Activated CD8-positive, alpha-beta T cell treated with anti-CD3 and anti-CD28 coated beads for 36 hours (primary cell): Measurements from ENCODE around the gene PMF1. TPM values are rescaled to one million over a fixed set of nuclear protein-coding genes. Genes with fewer than 3 reads are reported as not detected.

Experiments
- ATAC-seq: fragments of 200-7000 bp; cut with Tn5 transposase; one replicate; pipeline ENCODE4 v1.10.0; 2021; ENCODE audit warnings: mild to moderate bottlenecking, moderate library complexity
- CTCF ChIA-PET: fragments of 350-600 bp; sonication (Branson Sonifier 250); formaldehyde crosslinking; loops from one replicate; lab custom pipeline; 2021; ENCODE audit warnings: antibody characterized with exemption; lab: Charles Lee
- POLR2A ChIA-PET: fragments of 350-600 bp; sonication (Branson Sonifier 250); formaldehyde crosslinking; loops from one replicate; lab custom pipeline; 2021; ENCODE audit warnings: antibody characterized with exemption; lab: Charles Lee
- DNase-seq: peaks from one replicate; pipeline ENCODE4 v3.0.0-alpha.2; 2020
- H3K27ac Mint-ChIP-seq: one replicate; pipeline ENCODE4 v1.8.0; 2021; ENCODE audit warnings: mild to moderate bottlenecking, mixed read lengths
- H3K27me3 Mint-ChIP-seq: one replicate; pipeline ENCODE4 v1.8.0; 2021; ENCODE audit warnings: mixed read lengths
- H3K36me3 Mint-ChIP-seq: one replicate; pipeline ENCODE4 v1.8.0; 2021; ENCODE audit warnings: low read depth, mixed read lengths
- H3K4me1 Mint-ChIP-seq: one replicate; pipeline ENCODE4 v1.8.0; 2021; ENCODE audit warnings: low read depth, mixed read lengths
- H3K4me3 Mint-ChIP-seq: one replicate; pipeline ENCODE4 v1.8.0; 2021; ENCODE audit warnings: mild to moderate bottlenecking, moderate library complexity, mixed read lengths
- H3K9me3 Mint-ChIP-seq: one replicate; pipeline ENCODE4 v1.8.0; 2021; ENCODE audit warnings: mixed read lengths
- intact Hi-C: fragments of 100-400 bp; cut with micrococcal nuclease; formaldehyde crosslinking; loops from one replicate; pipeline ENCODE4 v1.10.0; 2022
- total RNA-seq, 2 experiments: library from RNA; stranded (reverse); gene quantifications; one replicate each; pipeline ENCODE4 v1.2.3, GENCODE V29; 2021
- TF ChIP-seq, protein P1 (sequence below): fragments of 200-600 bp; IDR thresholded peaks from one replicate; pipeline ENCODE4 v1.8.0; 2022; ENCODE audit warnings: antibody characterized with exemption, mild to moderate bottlenecking

Gene PMF1
- total RNA-seq, 2 experiments from 2014 or later, result 89.4 to 93.7 TPM

DNA sequence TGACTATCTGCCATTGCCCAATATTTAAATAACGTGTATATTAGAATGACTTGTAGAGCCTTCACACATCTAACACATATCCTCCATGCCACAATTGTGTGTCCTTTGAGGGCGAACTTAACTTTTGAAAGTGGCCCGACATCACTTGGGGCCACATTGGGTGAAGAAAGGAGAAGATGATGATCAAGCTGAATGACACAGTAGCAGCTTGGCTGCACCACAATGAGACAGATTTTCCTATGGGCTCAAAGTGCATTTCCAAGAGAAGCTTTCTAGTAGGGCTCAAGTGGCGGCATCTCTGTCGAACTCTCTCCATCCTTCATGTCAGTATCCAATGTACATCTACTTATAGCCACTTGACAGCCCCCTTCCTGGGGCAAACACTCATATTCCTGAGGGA is 25.4 kb downstream of the PMF1 start:
- Mint-ChIP-seq H3K27ac (no peak overlapping the region), H3K4me1 (peaks cover 3% of the 10 kb centered on the region), H3K4me3 (no peak overlapping the region), H3K36me3 (peaks cover 29% of the 10 kb centered on the region), H3K9me3 (no peaks in the 10 kb centered on the region), H3K27me3 (no peaks in the 10 kb centered on the region)
- ChIA-PET CTCF (interaction anchor here (0.8 to 1.7 kb wide), 3 partner anchors 13 to 109 kb away, joined by 3 to 4 read pairs (median 3); no protein-coding TSS in a partner anchor), POLR2A (interaction anchor here (1.1 kb wide), 2 partner anchors 8 to 11 kb away, joined by 3 read pairs; no protein-coding TSS in a partner anchor)
- intact Hi-C loops, result no loop called here
- no peak for ATAC-seq
- DNase-seq, result no peak
- TF ChIP-seq, protein P1, sequence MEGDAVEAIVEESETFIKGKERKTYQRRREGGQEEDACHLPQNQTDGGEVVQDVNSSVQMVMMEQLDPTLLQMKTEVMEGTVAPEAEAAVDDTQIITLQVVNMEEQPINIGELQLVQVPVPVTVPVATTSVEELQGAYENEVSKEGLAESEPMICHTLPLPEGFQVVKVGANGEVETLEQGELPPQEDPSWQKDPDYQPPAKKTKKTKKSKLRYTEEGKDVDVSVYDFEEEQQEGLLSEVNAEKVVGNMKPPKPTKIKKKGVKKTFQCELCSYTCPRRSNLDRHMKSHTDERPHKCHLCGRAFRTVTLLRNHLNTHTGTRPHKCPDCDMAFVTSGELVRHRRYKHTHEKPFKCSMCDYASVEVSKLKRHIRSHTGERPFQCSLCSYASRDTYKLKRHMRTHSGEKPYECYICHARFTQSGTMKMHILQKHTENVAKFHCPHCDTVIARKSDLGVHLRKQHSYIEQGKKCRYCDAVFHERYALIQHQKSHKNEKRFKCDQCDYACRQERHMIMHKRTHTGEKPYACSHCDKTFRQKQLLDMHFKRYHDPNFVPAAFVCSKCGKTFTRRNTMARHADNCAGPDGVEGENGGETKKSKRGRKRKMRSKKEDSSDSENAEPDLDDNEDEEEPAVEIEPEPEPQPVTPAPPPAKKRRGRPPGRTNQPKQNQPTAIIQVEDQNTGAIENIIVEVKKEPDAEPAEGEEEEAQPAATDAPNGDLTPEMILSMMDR, result no peak

DNA sequence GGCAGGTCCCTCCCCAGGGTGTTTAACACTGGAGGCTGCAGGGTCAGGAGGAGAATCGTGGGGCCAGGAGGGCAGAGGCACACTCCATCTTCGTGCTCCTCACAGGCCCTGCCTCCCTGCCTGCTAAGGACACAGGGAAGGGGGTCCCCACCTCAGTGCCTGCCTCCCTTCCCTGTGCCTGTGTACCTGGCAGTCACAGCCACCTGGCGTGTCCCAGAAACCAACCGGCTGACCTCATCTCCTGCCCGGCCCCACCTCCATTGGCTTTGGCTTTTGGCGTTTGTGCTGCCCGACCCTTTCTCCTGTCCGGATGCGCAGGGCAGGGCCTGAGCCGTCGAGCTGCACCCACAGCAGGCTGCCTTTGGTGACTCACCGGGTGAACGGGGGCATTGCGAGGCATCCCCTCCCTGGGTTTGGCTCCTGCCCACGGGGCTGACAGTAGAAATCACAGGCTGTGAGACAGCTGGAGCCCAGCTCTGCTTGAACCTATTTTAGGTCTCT is 28.6 kb downstream of the PMF1 start:
- intact Hi-C loops, result no loop called here
- CTCF ChIA-PET, result interaction anchor here (0.8 to 1.6 kb wide), 3 partner anchors 9 to 96 kb away, joined by 3 to 4 read pairs (median 4); no protein-coding TSS in a partner anchor
- Mint-ChIP-seq H3K27ac (no peak overlapping the region), H3K27me3 (no peaks in the 10 kb centered on the region), H3K4me1 (peaks cover 15% of the 10 kb centered on the region), H3K36me3 (peaks cover 13% of the 10 kb centered on the region), H3K9me3 (no peaks in the 10 kb centered on the region), H3K4me3 (no peak overlapping the region)
- POLR2A ChIA-PET, result interaction anchor here (0.6 to 1.1 kb wide), 4 partner anchors 10 to 78 kb away, joined by 3 to 4 read pairs (median 3); no protein-coding TSS in a partner anchor
- ATAC-seq (no peak), DNase-seq (no peak)
- TF ChIP-seq, protein P1, result no peak

DNA sequence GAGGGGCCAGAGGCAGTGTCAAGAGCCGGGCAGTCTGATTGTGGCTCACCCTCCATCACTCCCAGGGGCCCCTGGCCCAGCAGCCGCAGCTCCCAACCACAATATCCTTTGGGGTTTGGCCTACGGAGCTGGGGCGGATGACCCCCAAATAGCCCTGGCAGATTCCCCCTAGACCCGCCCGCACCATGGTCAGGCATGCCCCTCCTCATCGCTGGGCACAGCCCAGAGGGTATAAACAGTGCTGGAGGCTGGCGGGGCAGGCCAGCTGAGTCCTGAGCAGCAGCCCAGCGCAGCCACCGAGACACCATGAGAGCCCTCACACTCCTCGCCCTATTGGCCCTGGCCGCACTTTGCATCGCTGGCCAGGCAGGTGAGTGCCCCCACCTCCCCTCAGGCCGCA is 29.1 kb downstream of the PMF1 start, which contains the start of gene BGLAP:
TSS of gene BGLAP (plus strand) at position 259 of the 400 bp plus-strand sequence. CDS start at position 307, 48 bp downstream.
- Mint-ChIP-seq H3K27me3 (no peaks in the 10 kb centered on the region), H3K36me3 (peaks cover 12% of the 10 kb centered on the region), H3K9me3 (no peaks in the 10 kb centered on the region), H3K4me1 (peaks cover 17% of the 10 kb centered on the region), H3K4me3 (no peak within 1 kb of the TSS), H3K27ac (no peak within 1 kb of the TSS)
- ChIA-PET CTCF (interaction anchor here (0.8 to 1.6 kb wide), 3 partner anchors 9 to 96 kb away, joined by 3 to 4 read pairs (median 4); no protein-coding TSS in a partner anchor), POLR2A (interaction anchor here (1.0 to 1.1 kb wide), 2 partner anchors 9 to 15 kb away, joined by 3 read pairs; no protein-coding TSS in a partner anchor)
- DNase-seq (no peak), ATAC-seq (no peak)
- TF ChIP-seq, protein P1, result no peak
- intact Hi-C loops, result no loop called here

DNA sequence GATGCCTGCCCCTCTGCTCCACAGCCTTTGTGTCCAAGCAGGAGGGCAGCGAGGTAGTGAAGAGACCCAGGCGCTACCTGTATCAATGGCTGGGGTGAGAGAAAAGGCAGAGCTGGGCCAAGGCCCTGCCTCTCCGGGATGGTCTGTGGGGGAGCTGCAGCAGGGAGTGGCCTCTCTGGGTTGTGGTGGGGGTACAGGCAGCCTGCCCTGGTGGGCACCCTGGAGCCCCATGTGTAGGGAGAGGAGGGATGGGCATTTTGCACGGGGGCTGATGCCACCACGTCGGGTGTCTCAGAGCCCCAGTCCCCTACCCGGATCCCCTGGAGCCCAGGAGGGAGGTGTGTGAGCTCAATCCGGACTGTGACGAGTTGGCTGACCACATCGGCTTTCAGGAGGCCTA is 29.9 kb downstream of the PMF1 start:
- TF ChIP-seq, protein P1, result no peak
- intact Hi-C loops, result no loop called here
- Mint-ChIP-seq H3K27me3 (no peaks in the 10 kb centered on the region), H3K27ac (no peak overlapping the region), H3K4me3 (no peak overlapping the region), H3K4me1 (peaks cover 19% of the 10 kb centered on the region), H3K9me3 (no peaks in the 10 kb centered on the region), H3K36me3 (peaks cover 8% of the 10 kb centered on the region)
- DNase-seq, result no peak
- POLR2A ChIA-PET, result no interaction called here
- CTCF ChIA-PET, result interaction anchor here (1.6 kb wide), 1 partner anchor 10 kb away, joined by 4 read pairs; no protein-coding TSS in a partner anchor
- no peak for ATAC-seq

DNA sequence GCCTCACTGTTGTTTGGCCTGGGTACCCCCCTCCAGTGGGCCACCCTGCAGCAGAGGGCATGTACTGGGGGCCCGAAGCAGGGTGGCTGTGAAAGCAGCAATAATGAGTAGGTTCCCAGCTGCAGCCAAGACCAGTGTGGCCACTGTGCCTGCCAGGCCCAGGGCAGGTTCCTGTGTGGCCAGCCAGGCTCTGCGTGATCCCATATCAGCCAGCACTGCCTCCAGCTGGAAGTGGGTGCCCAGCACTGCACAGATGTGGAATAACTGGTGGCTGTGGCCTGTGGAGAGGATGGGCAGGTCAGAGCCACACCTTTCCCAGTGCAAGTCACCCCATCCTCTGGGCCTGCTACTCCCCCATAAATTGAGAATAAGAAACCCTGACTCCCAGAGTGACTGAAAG is 31.3 kb downstream of the PMF1 start:
- intact Hi-C loops, result no loop called here
- ChIA-PET CTCF (no interaction called here), POLR2A (interaction anchor here (1.8 to 2.4 kb wide), 2 partner anchors 11 to 18 kb away, joined by 6 to 9 read pairs; no protein-coding TSS in a partner anchor)
- no peaks in the 10 kb centered on the region for H3K27me3 Mint-ChIP-seq
- no peak overlapping the region for H3K27ac Mint-ChIP-seq
- peaks cover 17% of the 10 kb centered on the region for H3K4me1 Mint-ChIP-seq
- H3K36me3 Mint-ChIP-seq, result peaks cover 6% of the 10 kb centered on the region
- TF ChIP-seq, protein P1, result no peak
- H3K9me3 Mint-ChIP-seq, result no peaks in the 10 kb centered on the region
- ATAC-seq, result no peak
- no peak for DNase-seq
- H3K4me3 Mint-ChIP-seq, result no peak overlapping the region
